GM18519 (cell line): ENCODE results near the gene CLEC7A.

Experiments
- ATAC-seq: cut with Tn5 transposase; IDR thresholded peaks from one replicate; pipeline ENCODE4 v1.9.1; 2021; ENCODE audit warnings: mild to moderate bottlenecking, moderate library complexity; ENCODE audit not compliant: unreplicated experiment, low FRiP score

Gene CLEC7A

DNA sequence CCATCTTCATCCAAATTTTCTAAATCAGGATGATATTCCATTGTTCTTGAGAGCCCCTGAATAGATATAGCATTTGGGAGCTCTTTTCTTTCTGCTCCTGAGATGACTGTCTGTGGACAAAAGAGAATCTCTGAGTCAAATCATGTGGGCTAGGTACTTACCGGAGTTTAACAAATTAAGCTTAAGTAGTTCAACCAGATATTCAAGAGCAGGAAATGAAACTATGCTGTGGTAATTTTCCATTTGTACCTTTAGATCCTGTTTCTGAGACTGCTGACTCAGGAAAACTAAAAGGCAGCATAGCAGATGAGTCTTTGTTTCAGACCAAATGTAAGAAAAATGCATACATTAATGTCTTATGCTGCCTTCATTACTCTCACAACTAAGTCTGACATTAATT is at the start of gene CLEC7A:
Gene CLEC7A (minus strand): TSS at position 158 of the 400 bp plus-strand sequence. CDS start 117 bp downstream, at position 41.
- peak; percentile 92 for ATAC-seq

DNA sequence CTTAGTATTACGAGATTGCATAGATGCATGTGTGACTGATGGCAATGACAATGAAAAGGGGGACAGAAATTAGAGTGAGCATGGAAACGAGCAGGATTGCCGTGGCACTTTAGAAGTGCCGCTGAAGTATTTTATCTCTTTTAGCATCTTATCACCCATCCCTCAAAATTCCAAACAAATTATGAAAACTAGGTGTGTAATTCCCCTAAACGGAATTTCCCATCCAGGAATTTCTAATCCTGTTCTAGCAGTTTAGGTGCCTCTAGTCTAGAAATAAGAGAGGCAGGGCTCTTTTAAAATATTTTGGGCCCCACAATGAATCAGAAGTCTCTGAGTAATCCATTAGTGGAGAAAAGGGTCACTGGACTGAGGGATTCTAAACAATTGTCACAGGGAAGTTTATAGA is 49.8 kb upstream of the CLEC7A start:
- ATAC-seq = no peak

DNA sequence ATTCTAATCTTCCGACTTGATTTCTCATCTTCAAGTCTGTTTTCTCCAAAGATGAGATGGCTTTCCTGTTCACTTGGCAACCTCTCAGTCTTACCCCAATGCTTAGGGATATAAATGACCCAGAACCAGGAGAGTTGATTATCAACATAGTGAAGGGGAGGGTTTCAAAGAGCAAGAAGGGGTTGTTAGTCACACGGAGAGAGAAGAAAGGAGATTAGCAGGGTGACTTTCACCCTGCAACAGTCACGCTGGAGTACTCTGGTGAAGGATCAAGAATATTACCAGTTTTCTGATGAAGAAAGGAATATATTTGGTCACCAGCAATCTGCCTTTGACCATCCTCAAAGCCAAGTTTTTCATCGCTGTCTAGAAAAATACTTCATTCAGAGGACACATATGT is 48.8 kb upstream of the CLEC7A start, which contains the start of gene TMEM52B:
Gene TMEM52B (plus strand): TSS at position 212 of the 400 bp plus-strand sequence. CDS start 543 bp downstream, outside the sequence.
- ATAC-seq = no peak

DNA sequence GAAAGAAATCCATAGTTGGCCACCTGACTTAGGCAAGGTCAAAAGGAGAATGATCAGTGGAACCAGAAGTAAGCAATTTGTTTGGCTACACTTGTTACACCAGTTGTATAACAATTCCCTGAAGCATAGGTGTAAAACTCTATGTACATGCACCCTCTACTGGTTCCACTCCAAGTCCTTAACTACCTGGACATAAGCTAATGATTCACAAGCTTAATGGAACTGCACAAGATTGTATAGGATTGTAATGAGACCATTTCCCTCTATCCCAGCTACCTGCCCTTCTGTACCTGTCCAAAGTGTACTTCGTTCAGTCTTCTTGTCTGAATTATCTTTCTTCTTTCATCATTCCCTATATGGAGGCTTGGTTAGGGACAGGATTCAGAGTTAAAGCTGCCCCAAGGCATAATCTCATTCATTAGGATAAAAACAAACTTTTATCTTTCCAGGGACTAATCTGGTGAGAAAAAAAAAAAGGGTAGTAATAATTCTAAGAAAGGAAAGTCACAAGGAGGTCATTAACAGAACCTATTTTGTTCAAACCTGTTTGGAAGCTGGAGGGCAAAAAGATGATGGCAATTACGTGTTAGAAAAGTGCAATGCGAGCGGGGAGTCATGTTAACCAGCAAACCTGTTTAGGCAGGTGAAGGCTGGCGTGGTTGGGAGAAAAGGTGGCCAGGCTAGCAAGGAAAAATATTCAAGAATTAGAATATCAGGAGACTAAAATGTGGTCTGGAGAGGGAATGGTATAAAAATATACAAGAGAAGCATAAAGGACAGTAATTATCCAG is 46.0 kb upstream of the CLEC7A start:
- ATAC-seq = no peak

DNA sequence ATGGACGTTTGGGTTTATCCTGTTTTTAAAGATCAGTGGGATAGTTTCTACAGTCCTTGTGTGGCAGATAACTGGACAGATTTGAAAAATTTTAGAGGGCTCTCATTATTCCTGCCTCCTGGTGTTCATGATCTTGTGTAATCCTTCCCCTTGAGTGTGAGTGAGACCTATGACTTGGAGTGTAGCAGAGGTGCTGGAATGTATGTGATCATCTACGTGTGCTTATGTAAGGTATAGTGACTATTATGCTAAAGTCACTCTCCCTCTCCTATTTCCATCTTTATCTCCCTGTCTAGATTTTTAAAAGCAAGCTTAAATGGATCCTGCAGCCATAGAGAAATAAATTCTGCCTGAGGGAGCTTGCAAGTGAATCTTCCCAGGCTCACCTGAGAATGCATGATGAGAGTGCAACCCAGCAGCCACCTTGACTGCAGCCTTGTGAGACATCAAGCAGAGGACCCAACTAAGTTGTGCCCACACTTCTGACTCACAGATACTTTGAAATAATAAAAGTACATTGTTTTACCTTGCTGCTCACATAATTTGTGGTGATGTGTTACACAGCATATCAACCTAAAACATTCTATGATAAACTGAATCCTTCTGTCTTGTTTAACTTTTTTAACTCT is 45.1 kb upstream of the CLEC7A start:
- ATAC-seq = no peak

DNA sequence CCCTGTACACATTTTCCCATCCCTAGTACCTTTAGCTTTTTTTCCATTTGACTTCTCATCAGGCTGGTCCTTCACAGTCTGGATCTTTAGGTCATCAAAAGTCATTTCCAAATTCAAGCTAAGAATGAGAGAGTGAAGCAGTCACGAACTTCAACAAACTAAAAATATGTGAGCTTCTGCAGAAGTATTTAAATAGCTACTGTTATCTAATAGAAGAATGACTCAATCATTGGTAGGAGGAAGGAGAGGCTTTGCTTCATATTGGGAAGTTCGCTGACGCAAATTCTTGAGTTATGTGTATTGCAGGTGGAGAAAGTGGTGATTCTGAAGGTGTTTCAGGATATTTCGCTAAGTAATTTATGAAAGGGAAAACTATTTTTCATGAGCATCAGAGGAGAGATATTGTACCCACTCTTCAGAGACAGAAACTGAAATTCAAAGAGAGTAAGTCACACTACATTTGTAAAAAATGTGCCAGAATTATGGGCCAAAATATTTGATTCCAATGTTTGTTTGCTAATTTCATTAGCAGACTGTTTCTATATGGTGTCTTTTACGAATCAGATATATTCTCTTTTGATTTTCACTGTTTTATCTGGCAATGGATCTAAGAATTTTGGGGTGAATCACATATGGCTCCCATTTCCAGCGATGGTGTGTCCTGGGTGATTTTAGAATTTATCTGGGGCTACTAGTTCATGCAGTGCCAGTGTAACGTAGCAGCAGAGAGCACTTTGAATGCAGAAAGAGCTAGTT is 42.2 kb upstream of the CLEC7A start, which contains the start of gene OLR1:
Gene OLR1 (minus strand): TSS at position 160 of the 756 bp plus-strand sequence. CDS start 55 bp downstream, at position 105.
- no peak for ATAC-seq

DNA sequence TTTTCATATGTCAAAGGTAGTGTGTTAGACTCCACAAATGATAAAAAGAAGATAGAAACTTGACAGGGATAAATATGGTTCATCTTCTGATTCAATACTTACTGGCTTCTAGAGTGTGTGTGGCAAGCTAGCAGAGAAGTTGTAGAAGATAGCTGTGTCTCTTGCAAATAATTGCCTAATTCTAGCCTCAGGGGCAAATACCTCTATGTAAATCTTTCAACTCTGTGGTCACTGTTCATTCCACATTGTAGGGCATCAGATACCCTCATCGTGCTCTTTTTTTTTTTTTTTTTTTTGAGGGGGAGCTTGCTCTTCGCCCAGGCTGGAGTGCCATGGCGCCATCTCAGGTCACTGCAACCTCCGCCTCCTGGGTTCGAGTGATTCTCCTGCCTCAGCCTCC is 40.2 kb upstream of the CLEC7A start:
- ATAC-seq = no peak

DNA sequence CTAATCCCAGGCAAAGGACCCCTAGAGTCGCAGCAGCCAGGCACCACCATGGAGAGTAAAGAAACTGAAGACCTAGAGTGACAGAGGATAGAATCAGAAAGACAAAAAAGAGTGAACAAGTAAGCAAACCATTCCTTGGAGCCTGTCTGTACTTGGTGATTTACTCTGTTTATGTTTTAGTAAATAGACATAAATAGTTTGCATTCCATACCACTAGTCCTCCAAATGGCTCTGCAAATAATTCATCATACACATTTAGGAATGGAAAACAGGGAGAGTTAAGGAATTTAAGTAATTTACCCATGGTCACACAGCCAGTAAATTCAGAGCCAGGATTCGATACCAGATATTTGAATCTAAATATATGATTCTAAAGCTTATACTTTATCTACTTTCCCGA is 39.1 kb upstream of the CLEC7A start:
- ATAC-seq = no peak

DNA sequence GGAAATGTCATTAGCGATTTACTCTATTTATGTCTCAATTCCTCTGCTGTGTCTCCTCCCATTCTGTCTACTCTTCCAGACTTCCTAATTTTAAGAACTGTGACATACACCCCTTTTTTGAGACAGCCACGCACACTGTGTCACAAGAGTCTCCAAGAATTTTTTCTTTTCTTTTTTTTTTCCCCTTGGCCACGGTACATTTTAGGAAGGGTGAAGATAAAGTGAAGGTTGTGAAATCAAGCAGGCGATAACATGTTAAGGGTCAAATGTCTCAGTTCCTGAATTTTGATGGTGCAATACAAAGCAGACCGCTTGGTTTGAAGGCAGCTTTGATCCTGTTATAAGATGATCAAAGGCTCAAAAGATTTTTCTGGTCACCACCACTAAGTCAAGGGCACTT is 37.6 kb upstream of the CLEC7A start:
- ATAC-seq = no peak

DNA sequence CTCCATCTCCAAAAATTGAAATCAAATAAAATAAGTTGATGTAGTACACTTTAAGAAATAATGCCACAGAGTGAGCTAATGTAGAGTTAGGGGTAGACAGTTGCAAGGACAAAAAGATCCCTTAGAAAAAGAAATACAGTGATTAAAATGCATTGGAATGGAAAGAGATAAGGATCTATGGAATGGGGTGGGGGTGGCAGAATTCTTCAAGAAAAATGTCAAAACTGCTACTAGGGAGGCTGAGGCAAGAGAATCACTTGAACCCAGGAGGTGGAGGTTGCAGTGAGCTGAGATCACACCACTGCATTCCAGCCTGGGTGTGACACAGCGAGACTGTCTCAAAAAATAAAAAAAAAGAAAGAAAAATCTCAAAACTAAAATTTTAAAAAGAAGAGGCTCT is 35.4 kb upstream of the CLEC7A start:
- ATAC-seq = no peak

DNA sequence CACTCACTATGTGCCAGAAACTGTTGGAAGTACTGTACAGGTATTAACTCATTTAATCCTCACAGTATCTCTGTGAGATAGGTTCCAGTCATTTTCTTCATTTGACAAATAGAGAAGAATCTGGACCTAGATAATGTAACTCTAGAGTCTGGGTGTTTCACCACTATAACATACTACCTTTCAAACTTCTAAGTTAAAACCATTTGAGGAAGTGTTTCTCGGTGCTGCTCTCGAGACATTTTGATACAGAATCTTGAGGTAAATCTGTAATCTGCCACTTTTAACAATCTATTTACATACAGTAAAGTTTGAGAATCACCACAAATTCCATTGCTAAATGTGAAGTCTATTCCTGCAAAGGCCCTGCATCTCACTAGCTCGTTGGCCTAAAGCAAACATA is 33.1 kb upstream of the CLEC7A start:
- no peak for ATAC-seq

DNA sequence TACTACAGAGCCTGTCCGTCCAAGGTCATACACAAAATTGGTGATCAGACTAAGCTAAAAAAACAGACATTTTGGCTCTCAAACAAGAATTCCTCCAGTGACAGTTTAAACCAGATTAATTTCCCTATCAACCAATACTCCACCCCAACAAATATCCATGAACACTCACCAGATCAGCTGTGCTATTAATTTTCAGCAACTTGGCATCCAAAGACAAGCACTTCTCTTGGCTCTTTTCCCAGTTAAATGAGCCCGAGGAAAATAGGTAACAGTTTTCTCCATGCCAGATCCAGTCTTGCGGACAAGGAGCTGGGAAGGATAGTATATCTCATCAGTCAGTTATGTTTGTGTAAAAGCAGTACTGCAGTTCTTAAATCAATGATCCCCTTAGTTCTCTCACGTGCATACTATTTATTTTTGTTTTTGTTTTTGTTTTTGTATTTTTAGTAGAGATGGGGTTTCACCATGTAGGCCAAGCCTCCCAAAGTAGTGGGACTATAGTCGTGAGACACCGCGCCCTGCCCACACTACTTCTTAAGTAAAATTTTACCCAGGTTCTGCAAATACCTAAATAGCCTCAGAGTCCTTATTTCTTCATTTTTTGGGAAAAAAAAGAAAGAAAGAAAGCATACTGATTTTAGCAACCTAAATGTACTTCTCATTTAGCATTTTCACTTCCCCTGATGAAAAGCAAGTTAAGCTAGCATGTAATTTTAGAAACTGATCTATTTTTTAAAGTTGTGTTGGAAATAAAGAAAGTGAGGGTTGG is 30.8 kb upstream of the CLEC7A start:
- ATAC-seq = no peak

DNA sequence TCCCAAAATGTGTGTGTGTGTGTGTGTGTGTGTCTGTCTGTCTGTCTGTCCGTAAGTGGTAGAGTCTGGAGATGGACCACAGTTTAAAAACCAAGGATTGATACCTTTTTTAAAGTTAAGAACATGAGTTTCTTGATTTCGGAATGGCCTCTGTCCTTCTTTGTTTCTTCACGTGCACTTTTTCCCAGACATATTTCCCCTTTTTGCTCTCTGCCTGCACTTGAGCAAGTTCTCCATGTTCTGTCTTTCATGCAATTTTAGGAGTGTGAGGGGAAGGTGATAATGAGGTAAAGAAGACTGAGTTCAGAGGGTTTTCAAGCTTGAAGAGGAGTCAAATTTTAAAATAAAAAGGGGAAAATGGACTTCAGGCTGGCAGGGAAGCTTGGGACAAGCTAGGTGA is 29.3 kb upstream of the CLEC7A start:
- ATAC-seq = no peak

DNA sequence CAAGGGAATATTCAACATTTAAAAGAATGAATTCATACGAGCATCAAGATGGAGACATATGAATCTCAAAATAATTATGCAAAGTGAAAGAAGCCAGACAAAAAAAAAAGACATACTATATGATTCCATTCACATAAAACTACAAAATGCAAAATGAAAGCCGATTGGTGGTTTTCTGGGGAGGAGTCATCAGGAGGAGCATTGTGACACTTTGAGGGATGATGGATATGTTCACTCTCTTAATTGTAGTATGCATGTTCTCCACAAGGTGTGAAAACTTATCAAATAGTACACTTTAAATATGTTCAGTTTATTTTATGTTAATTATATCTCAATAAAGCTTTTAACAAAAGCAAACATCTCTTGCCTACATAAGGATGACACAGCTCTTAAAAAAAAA is 28.4 kb upstream of the CLEC7A start:
- no peak for ATAC-seq

DNA sequence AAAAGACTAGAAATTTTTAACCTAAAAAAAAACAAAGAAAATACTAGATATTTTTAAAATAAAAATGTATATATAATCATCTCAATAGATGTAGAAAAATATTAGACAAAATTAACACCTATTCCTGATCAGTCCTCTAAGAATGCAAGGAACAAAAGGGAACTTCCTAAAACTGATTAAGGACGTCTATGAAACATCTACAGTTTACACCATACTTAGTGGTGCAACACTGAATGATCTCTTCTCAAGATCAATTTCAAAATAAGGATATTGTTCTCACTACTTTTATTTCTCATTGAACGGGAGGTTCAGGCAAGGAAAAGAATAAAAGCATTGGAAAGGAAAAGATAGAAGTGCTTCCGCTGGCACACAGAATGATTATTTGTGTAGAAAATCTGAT is 26.0 kb upstream of the CLEC7A start:
- no peak for ATAC-seq

DNA sequence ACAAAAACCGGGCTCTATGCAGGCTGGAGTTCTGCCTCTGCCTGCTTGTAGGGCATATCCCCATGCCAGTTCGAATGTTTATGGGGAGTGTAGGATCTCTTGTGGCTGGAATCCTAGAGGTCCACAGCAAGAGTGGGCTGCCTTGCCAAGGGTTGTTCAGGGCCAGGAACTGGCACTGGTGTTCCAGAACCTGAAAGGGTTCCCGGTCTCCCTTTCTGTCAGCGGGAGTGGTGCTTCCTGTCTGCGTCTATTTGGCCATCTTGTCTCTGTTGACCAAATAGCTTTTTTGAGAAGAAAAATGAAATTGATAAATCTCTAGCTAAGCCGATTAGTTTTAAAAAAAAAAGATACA is 24.1 kb upstream of the CLEC7A start:
- ATAC-seq = no peak

DNA sequence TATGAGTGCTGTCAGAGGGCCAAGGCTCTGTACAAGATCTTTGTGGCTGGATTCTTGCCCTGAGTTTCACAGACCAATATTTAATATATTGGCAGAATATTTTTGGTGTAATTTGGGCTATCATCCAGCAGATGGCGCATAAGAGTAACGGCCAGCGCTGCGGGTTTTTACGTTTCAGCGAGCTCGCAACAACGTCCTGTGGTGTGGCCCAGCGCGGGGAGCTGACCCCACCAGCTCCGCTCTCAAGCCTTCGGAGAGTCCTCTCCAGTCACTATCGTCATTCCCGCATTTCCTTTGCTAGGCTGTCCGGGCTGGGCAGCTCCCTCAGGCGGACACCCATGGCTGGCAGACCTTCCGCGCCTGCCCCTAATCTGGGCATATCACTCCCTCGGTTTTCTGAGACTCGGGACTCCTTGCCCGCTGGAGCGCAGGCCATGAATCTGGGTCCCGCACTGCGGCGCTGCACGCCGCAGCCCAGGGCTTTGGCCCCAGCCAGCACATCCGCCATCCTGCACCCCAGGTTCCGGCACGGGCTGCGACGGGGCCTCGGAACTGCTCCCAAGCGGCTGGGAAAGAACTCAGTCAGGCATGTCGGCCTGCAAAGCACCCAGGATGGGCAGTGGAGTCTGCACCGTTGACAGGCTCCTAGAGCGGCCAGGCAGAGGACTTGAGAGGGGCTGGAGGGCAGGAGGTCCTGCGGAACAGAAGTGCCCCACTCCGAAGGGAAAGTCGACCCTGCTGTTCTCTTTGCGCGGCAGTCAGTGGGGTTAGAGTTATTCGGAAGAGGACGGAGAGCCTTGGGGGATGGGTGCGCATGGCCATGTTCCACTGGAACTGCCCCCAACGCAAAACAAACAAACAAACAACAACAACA is 23.5 kb upstream of the CLEC7A start:
- no peak for ATAC-seq

DNA sequence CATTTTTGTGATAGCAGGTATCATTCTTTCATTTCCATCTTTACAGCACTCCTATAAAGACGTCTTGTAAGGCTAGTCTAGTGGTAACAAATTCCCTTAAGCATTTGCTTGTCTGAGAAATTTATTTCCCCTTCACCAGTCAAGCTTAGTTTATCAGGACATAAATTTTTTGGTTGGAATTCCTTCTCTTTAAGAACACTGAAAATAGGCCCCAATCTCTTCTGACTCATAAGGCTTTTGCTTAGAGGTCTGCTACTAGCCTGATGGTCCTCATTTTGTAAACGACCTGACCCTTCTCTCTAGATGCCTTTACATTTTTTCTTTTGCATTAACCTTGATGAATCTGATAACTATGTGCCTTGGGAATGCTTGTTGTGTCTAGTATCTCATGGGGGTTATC is 21.6 kb upstream of the CLEC7A start:
- ATAC-seq = no peak

DNA sequence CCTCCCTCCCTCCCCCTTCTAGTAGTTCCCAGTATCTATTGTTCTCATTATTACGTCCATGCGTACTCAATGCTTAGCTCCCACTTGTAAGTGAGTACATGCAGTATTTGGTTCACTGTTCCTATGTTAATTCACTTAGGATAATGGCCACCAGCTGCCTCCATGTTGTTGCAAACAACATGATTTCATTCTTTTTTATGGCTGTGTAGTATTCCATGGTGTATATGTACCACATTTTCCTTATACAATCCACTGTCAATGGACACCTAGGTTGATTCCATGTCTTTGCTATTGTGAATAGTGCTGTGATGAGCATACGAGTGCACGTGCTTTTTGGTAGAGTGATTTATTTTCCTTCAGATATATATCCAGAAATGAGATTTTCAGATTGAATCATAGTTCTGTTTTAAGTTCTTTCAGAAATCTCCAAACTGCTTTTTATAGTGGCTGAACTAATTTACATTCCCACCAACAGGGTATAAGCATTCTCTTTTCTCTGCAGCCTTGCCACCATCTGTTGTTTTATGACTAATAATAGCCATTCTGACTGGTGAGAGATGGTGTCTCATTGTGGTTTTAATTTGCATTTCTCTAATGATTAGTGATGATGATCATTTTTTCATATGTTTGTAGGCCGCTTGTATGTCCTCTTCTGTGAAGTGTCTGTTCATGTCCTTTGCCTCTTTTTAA is 17.9 kb upstream of the CLEC7A start:
- ATAC-seq = peak; percentile 67
